ENCODE data around the gene NIT2. TPM values are rescaled to one million over a fixed set of nuclear protein-coding genes. Genes with fewer than 3 reads are reported as not detected.

Gene NIT2
- total and polyA plus RNA-seq, 10 of the 15 experiments (the other 5 are each of a cell fraction or from before 2014, with no cell fraction given): 49.3 to 215 (median 76.4) TPM

DNA sequence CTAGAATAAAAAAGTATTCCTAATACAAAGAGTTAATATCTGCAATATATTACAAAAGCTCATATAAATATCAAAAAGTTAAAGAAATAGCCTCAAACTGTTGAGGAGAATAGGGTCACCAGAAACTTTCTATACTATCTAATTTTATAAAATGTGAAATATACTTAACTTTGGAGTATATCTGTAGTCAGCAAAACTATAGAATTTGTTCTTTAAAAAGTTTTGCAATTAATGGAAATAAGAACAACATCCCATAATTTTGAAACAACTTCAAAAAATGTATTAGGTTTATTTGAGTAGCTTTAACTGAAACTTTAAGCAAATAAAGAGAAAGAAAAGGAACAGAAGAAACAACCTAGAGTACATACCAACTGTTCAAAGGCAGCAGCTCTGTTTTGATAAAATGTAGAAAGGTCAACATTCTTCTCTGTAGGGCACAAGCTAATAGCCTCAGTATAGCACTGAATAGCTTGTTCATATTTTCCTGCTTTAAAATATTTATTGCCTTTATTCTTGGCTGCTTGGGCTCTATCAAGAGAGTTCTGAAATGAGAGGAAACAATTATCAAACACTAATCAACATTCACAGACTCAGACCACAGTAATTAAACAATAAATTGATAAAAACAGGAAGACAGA, 52.0 kb downstream of the NIT2 start:
- RAD21 ChIA-PET (ENCODE audit: unreplicated experiment): interaction anchor here (1.5 kb wide), 1 partner anchor 76 kb away, joined by 5 read pairs; no protein-coding TSS in a partner anchor
- no peaks in the 10 kb centered on the region for H3K4me1 ChIP-seq (ENCODE audit: control insufficient read depth, insufficient read depth, low read length)
- POLR2A ChIA-PET: interaction anchor here (0.6 to 1.2 kb wide), 3 partner anchors 14 to 329 kb away, joined by 4 to 7 read pairs (median 4); no protein-coding TSS in a partner anchor
- TF ChIP-seq SREBF1 (IDR thresholded peaks at IDR 0.05; ENCODE audit: low read length) (no peak), ZSCAN29 (IDR thresholded peaks at IDR 0.05) (no peak), NBN (IDR thresholded peaks at IDR 0.05) (no peak), RB1 (IDR thresholded peaks at IDR 0.05; ENCODE audit: borderline replicate concordance) (no peak), SP1 (IDR thresholded peaks at IDR 0.05; ENCODE audit: low read depth, low read length) (no peak), CHD4 (IDR thresholded peaks at IDR 0.05) (no peak), CBX3 (IDR thresholded peaks at IDR 0.05; ENCODE audit: borderline replicate concordance, low read depth) (no peak), NFYB (IDR thresholded peaks at IDR 0.05; ENCODE audit: insufficient read depth, low read depth, low read length) (no peak), NKRF (conservative IDR thresholded peaks at IDR 0.05) (no peak), ETV6 (conservative IDR thresholded peaks at IDR 0.05 in 1 of 2, IDR thresholded peaks at IDR 0.05 in 1 of 2; ENCODE audit: borderline replicate concordance in 1 of 2, low read depth in 1 of 2) (no peak), ZBED1 (IDR thresholded peaks at IDR 0.05; ENCODE audit: borderline replicate concordance) (no peak), ESRRA (IDR thresholded peaks at IDR 0.05; ENCODE audit: low read length) (no peak)
- TF ChIP-seq, protein P1, sequence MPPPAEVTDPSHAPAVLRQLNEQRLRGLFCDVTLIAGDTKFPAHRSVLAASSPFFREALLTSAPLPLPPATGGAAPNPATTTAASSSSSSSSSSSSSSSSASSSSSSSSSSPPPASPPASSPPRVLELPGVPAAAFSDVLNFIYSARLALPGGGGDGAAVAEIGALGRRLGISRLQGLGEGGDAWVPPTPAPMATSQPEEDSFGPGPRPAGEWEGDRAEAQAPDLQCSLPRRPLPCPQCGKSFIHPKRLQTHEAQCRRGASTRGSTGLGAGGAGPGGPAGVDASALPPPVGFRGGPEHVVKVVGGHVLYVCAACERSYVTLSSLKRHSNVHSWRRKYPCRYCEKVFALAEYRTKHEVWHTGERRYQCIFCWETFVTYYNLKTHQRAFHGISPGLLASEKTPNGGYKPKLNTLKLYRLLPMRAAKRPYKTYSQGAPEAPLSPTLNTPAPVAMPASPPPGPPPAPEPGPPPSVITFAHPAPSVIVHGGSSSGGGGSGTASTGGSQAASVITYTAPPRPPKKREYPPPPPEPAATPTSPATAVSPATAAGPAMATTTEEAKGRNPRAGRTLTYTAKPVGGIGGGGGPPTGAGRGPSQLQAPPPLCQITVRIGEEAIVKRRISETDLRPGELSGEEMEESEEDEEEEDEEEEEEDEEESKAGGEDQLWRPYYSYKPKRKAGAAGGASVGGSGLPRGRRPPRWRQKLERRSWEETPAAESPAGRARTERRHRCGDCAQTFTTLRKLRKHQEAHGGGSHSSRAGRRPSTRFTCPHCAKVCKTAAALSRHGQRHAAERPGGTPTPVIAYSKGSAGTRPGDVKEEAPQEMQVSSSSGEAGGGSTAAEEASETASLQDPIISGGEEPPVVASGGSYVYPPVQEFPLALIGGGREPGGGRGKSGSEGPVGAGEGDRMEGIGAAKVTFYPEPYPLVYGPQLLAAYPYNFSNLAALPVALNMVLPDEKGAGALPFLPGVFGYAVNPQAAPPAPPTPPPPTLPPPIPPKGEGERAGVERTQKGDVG (CRISPR knock-in tag; IDR thresholded peaks at IDR 0.05): no peak
- TF ChIP-seq, protein P2, sequence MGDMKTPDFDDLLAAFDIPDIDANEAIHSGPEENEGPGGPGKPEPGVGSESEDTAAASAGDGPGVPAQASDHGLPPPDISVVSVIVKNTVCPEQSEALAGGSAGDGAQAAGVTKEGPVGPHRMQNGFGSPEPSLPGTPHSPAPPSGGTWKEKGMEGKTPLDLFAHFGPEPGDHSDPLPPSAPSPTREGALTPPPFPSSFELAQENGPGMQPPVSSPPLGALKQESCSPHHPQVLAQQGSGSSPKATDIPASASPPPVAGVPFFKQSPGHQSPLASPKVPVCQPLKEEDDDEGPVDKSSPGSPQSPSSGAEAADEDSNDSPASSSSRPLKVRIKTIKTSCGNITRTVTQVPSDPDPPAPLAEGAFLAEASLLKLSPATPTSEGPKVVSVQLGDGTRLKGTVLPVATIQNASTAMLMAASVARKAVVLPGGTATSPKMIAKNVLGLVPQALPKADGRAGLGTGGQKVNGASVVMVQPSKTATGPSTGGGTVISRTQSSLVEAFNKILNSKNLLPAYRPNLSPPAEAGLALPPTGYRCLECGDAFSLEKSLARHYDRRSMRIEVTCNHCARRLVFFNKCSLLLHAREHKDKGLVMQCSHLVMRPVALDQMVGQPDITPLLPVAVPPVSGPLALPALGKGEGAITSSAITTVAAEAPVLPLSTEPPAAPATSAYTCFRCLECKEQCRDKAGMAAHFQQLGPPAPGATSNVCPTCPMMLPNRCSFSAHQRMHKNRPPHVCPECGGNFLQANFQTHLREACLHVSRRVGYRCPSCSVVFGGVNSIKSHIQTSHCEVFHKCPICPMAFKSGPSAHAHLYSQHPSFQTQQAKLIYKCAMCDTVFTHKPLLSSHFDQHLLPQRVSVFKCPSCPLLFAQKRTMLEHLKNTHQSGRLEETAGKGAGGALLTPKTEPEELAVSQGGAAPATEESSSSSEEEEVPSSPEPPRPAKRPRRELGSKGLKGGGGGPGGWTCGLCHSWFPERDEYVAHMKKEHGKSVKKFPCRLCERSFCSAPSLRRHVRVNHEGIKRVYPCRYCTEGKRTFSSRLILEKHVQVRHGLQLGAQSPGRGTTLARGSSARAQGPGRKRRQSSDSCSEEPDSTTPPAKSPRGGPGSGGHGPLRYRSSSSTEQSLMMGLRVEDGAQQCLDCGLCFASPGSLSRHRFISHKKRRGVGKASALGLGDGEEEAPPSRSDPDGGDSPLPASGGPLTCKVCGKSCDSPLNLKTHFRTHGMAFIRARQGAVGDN (IDR thresholded peaks at IDR 0.05): no peak

More for the DNA sequence above, 52.0 kb downstream of the NIT2 start:
- Histone ChIP-seq H3K36me3 (ENCODE audit: control insufficient read depth in 2 of 2, insufficient read depth in 2 of 2, low read length in 1 of 2) (peaks cover 2 to 5% of the 10 kb centered on the region in 2 experiments; a peak in 3 of 4 replicates), H3K9me3 (replicated peaks; ENCODE audit: control insufficient read depth, insufficient read depth, low read length) (peaks cover 9% of the 10 kb centered on the region), H2AFZ (ENCODE audit: control insufficient read depth, low read depth, low read length) (no peak overlapping the region), H3K4me2 (ENCODE audit: control insufficient read depth, insufficient read depth) (no peak overlapping the region), H3K27ac (ENCODE audit: control insufficient read depth, insufficient read depth) (no peak overlapping the region), H4K20me1 (ENCODE audit: control insufficient read depth, insufficient read depth) (no peaks in the 10 kb centered on the region), H3K79me2 (ENCODE audit: control insufficient read depth, insufficient read depth, low read length) (peaks cover 24% of the 10 kb centered on the region), H3K27me3 (replicated peaks in 1 of 2; ENCODE audit: control insufficient read depth in 2 of 2, insufficient read depth in 2 of 2, low read length in 1 of 2) (no peaks in the 10 kb centered on the region), H3K4me3 (no peak overlapping the region), H3K9ac (ENCODE audit: control insufficient read depth, insufficient read depth, low read length) (no peak overlapping the region)
- FAIRE-seq (no peak), DNase-seq (ENCODE audit: low read depth, low spot score) (no peak), ATAC-seq (no peak)
- ChIA-PET CTCF (interaction anchor here (0.6 to 1.4 kb wide), 2 partner anchors 70 to 515 kb away, joined by 3 to 5 read pairs; no protein-coding TSS in a partner anchor), SMC1A (ENCODE audit: uncharacterized antibody, unreplicated experiment) (interaction anchor here (0.6 to 2.5 kb wide), 8 partner anchors 9 to 249 kb away, joined by 3 to 9 read pairs (median 4); partner anchors contain the start of gene LNP1)
- intact Hi-C loops (cut with micrococcal nuclease; ENCODE audit: unreplicated experiment): no loop called here
- BruUV-seq (replicated peaks): no TSS peak
- in situ Hi-C loops (cut with MboI): no loop called here
